HAP-1 (cell line): ENCODE measurements around the gene CCR6.

Experiments used
- DNase-seq, 2 experiments: peaks; one replicate each; pipeline ENCODE4 v3.0.0-alpha.2; 2016 to 2020; ENCODE audit warnings: low spot score in 2 of 2
- H3K27me3 ChIP-seq: fragments of 250-450 bp; sonication (Bioruptor Pico); 2 replicates; pipeline ENCODE4 v1.5.1; 2020; ENCODE audit warnings: low read depth, mild to moderate bottlenecking, moderate library complexity
- H3K36me3 ChIP-seq: fragments of 250-450 bp; sonication (Bioruptor Pico); replicated peaks from 2 replicates; pipeline ENCODE4 v1.5.1; 2020; ENCODE audit warnings: mild to moderate bottlenecking
- H3K4me1 ChIP-seq: fragments of 250-450 bp; sonication (Bioruptor Pico); 2 replicates; pipeline ENCODE4 v1.5.1; 2020; ENCODE audit warnings: mild to moderate bottlenecking
- H3K4me3 ChIP-seq: fragments of 250-450 bp; sonication (Bioruptor Pico); 2 replicates; pipeline ENCODE4 v1.5.1; 2020; ENCODE audit warnings: mild to moderate bottlenecking, moderate library complexity
- H3K9me3 ChIP-seq: fragments of 250-450 bp; sonication (Bioruptor Pico); 2 replicates; pipeline ENCODE4 v1.5.1; 2020; ENCODE audit warnings: mild to moderate bottlenecking, moderate library complexity
- in situ Hi-C: fragments of 300-500 bp; cut with MboI; formaldehyde crosslinking; loops from 3 replicates; pipeline ENCODE4 v1.14.3; 2020; ENCODE audit warnings: low sequenced_read_pairs, inconsistent platforms, mixed read lengths

Gene CCR6

DNA sequence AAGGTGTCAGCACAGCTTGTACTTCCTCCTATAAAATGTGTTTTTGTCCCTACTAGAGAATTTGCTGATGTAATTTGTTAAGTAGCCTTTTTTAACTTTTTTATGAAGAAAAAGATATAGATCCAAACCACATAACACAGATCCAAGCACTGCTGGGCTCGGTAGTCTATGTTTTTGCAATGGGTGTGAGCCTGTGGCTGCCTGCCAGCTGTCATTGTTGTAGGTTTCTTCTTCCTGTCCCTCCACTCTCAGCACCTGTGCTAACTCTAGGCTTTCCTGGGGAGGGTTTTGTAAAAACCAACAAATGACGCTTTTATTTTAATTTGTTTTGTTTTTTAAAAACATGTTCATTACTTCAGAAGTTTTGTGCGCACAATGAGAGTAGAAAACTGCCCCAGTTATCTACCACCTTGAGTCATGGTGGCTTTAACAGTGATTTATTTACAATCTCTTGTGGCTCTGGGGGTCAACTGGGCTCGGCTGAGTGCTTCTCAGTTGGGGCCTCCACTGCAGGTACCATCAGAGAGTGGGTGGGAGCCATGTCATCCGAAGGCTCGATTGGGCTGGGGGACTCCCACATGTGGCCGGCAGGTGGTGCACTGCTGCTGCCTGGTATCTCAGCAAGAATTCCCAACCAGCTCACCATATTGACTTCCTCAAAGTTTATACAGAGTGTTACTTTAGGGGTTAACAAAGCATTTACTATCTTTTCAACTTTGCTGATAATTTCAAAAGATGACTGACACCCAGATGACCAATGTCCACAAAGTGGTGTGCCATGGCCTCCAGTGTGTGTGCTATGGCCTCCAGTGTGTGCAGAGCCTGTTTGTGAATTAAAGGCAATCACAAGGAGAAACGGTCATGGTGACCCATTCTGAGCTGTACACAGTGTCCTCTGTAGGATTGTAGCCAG is 3.0 kb upstream of the CCR6 start:
- Histone ChIP-seq H3K27me3 (no peaks in the 10 kb centered on the region), H3K36me3 (no peaks in the 10 kb centered on the region), H3K4me3 (no peak overlapping the region), H3K9me3 (0 out of 2 replicates have a peak, but pooled peaks cover 2% of the 10 kb centered on the region), H3K4me1 (no peaks in the 10 kb centered on the region)
- in situ Hi-C loops = no loop called here
- DNase-seq = no peak

DNA sequence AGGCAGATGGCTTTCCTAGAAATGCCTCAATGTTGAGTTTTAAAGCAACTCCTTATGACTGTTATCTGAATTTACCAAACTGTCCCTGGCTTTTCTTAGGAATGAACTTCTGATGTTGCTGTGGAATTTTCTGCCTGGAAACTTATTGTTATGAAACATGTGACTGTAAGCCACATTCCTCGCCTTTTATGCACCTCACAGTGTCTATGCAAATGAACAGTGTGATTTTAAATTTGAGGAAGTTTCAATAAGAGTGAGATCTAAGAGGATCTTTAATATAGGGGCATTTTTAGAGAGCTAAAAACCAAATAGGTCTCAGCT is 2.4 kb upstream of the CCR6 start:
- Histone ChIP-seq H3K36me3 (no peaks in the 10 kb centered on the region), H3K9me3 (0 out of 2 replicates have a peak, but pooled peaks cover 2% of the 10 kb centered on the region), H3K4me3 (no peak overlapping the region), H3K27me3 (no peaks in the 10 kb centered on the region), H3K4me1 (no peaks in the 10 kb centered on the region)
- in situ Hi-C loops = no loop called here
- DNase-seq = no peak

DNA sequence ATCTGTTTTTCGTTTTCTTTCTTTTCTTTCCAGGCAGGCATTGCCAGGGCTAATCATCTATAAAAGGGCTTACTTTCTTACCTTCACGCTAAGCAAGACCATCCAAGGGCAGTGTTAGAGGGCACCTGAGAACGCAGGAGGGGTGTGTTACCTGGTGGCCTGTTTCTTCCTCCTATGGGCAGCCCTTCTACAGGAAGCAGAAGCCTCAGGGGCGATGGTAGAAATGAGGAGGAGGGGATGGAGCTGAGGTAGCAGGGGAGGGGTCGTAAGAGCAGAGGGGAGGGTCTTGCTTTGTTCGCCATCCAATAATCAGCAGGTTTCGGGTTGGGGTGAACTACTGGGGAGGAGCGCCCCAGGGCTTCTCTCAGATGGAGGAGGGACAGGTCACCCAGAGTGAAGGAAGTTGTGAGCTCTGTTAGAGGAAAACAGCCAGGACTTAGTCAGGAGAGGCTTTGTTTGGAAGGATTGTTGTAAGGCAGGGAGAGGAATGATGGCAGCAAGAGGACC is 1.5 kb upstream of the CCR6 start:
- H3K36me3 ChIP-seq = no peaks in the 10 kb centered on the region
- H3K27me3 ChIP-seq = no peaks in the 10 kb centered on the region
- DNase-seq = no peak
- H3K4me3 ChIP-seq = no peak overlapping the region
- no peaks in the 10 kb centered on the region for H3K4me1 ChIP-seq
- in situ Hi-C loops = no loop called here
- H3K9me3 ChIP-seq = 0 out of 2 replicates have a peak, but pooled peaks cover 2% of the 10 kb centered on the region

- Histone ChIP-seq H3K9me3 (0 out of 2 replicates have a peak, but pooled peaks cover 2% of the 10 kb centered on the region), H3K4me3 (no peak overlapping the region), H3K36me3 (no peaks in the 10 kb centered on the region), H3K27me3 (no peaks in the 10 kb centered on the region), H3K4me1 (no peaks in the 10 kb centered on the region)
- in situ Hi-C loops = no loop called here
- DNase-seq = no peak
Measured at GRCh38 chr6:167122041-167122826, 662 bp upstream of the CCR6 start.

DNA sequence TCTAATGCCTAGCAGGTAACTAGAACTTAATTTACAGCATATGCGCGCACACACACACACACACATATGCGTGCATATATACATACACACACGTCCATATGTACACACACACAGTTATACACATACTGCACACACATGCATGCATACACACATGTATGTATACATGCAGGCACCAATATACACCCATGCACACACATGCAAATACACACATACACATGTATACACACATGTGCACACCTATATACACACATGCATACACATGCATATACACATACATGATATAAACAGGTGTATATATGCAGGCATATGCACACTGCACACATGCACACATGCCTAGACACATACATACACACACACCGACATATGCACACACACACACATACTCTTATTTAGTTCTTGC is 1.9 kb downstream of the CCR6 start:
- DNase-seq = no peak

DNA sequence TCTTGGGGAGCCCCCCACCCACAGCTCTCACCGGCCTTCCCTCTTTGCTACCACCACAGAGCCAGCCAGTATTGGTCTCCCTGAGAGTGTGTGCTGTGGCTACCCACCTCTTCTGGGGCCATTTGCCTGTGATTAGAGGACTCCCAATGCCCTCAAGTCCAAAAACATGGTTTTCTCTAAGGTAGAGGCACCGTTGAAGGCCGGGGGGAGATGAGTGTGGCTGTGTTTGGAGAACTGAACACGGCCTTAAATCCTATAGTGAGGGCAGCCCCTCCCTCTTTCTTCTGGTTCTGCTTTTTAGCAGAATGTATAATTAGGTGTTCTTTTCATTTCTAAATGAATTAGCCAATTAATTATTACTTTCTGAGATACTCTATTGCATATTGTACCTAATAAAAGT is 2.5 kb downstream of the CCR6 start:
- H3K36me3 ChIP-seq = no peaks in the 10 kb centered on the region
- DNase-seq = no peak
- in situ Hi-C loops = no loop called here
- no peaks in the 10 kb centered on the region for H3K4me1 ChIP-seq
- no peaks in the 10 kb centered on the region for H3K27me3 ChIP-seq
- no peaks in the 10 kb centered on the region for H3K9me3 ChIP-seq
- no peak overlapping the region for H3K4me3 ChIP-seq

More for the DNA sequence above, 1.9 kb downstream of the CCR6 start:
- in situ Hi-C loops = no loop called here
- Histone ChIP-seq H3K36me3 (no peaks in the 10 kb centered on the region), H3K9me3 (0 out of 2 replicates have a peak, but pooled peaks cover 2% of the 10 kb centered on the region), H3K4me1 (no peaks in the 10 kb centered on the region), H3K4me3 (no peak overlapping the region), H3K27me3 (no peaks in the 10 kb centered on the region)

DNA sequence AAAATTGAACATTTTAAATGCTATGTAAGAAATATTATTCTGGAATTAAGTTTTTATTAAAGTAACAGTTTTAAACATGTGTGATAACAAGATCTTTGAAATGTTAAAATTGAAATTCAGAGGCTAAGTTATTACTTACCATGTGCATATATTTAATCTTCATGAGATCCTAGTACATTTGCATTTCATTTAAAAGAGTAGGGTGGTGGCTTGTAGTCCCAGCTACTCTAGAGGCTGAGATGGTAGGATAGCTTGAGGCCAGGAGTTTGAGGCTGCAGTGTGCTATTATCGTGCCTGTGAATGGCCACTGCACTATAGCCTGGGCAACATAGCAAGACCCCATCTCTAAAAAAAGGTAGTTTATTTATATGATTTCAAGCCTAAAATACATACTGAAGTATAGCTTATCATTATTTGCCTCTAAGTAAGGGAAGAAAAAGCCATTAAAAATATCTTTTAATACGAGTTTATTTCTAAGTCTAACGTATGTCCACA is 3.0 kb downstream of the CCR6 start:
- Histone ChIP-seq H3K36me3 (no peaks in the 10 kb centered on the region), H3K4me1 (no peaks in the 10 kb centered on the region), H3K9me3 (no peaks in the 10 kb centered on the region), H3K27me3 (no peaks in the 10 kb centered on the region), H3K4me3 (no peak overlapping the region)
- no peak for DNase-seq
- in situ Hi-C loops = no loop called here

DNA sequence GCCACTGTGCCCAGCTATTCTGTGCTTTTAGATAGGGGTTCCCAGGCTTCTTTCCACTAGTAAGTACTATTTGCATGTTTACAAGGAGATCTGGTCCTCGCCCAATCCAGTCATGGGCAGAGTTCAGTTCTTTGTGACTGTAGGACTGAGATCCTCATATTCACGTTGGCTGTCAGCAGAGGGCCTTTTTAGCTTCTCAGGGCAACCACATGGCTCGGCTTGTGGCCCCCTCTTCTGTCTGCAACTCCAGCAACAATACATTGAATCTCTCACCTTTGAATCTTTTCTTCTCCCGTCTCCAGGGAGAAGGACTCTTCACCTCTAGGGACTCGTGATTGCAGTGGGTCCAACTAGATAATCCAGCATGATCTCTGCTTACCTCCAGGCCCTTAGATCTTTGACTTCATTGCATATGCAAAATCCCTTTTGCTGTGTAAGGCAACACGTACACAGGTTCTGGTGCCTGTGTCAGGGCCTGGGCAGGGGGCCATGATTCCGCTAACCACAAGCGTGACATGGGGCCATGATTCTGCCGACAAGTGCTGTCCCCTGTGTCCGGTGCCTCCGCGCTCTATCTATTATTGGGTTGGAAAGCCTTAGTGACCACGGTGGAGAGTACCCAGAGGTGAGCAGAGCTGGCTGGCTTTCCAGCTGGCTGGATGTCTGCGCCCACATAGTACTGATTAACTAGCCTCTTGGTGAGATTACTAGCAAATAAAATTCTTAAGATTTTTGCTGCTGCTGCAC is 5.1 kb downstream of the CCR6 start:
- Histone ChIP-seq H3K27me3 (no peaks in the 10 kb centered on the region), H3K4me1 (no peaks in the 10 kb centered on the region), H3K36me3 (no peaks in the 10 kb centered on the region), H3K4me3 (no peak overlapping the region), H3K9me3 (no peaks in the 10 kb centered on the region)
- in situ Hi-C loops = no loop called here
- no peak for DNase-seq

GRCh38 chr6:167129159-167129558 is 6.3 kb downstream of the CCR6 start:
- Histone ChIP-seq H3K4me1 (no peaks in the 10 kb centered on the region), H3K36me3 (no peaks in the 10 kb centered on the region), H3K4me3 (no peak overlapping the region), H3K27me3 (no peaks in the 10 kb centered on the region), H3K9me3 (no peaks in the 10 kb centered on the region)
- DNase-seq = no peak
- in situ Hi-C loops = no loop called here

DNA sequence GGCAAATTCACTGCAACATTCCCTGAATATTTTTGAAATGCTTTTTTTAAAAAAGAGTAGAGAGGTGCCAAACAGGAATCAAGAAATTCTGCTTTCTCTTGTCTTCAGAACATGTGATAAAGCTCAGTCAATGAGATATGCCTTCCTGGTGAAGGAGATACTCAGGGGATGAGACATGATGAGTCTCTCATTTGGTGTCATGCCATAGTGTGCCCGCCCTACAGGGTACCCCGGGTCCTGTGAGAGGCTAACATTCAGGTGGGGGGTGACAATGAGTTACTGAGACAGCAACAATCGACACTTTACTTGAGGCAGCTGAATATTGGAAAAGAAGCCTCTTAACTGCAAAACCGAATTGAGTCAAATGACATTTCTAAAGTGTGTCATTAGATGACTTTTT is 6.7 kb downstream of the CCR6 start:
- H3K9me3 ChIP-seq = no peaks in the 10 kb centered on the region
- no peaks in the 10 kb centered on the region for H3K4me1 ChIP-seq
- H3K27me3 ChIP-seq = no peaks in the 10 kb centered on the region
- DNase-seq = no peak
- H3K4me3 ChIP-seq = no peak overlapping the region
- in situ Hi-C loops = no loop called here
- H3K36me3 ChIP-seq = no peaks in the 10 kb centered on the region

GRCh38 chr6:167130008-167130677 is 7.2 kb downstream of the CCR6 start:
- in situ Hi-C loops = loop anchor here (10.0 kb wide), 1 partner anchor 355 kb away; no protein-coding TSS in a partner anchor
- Histone ChIP-seq H3K27me3 (no peaks in the 10 kb centered on the region), H3K4me3 (no peak overlapping the region), H3K36me3 (no peaks in the 10 kb centered on the region), H3K9me3 (no peaks in the 10 kb centered on the region), H3K4me1 (no peaks in the 10 kb centered on the region)
- no peak for DNase-seq

DNA sequence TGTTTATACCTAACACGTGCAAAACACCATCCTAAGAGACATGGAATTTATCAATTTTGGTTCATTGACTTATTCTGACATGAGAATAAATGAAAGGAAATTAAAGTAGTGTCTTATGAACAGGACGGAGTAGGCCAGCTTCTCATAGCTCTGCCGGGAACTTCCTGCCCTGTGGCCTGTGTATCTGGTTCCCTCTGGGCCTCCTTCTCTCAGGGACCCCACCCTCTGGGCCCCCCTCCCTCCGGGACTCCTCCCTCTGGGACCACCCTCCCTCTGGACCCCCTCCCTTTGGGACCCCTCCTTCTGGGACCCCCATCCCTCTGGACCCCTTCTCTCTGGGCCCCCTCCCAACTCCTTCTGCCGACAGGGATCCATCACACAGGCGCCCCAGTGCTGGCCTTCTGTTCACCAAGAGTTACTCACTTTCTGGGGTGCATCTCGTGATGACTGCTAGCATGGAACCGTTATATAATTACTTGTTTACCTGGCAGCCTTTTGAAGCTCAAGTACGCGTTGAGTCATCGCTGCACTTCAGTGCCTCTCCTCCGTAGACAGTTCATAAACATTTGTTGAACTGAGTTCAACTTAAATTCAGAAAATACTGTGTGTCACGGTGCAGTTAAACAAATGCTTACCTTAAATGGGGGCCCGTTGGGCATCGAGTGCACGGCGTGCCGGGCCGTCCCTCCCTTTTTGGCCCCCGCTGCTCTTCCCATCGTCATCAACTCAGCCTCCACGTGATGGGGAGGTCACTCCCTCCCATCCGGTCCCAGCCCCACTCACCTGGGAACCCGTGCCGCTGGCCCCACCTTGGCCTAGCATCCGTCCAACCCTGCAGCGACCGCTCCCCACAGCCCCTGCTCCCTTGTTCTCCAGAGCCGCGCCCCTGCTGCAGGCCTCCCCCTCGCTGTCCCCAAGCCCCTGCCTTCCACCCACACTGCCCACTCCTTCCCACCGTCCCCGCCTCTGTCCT is 8.1 kb downstream of the CCR6 start:
- in situ Hi-C loops = loop anchor here (10.0 kb wide), 1 partner anchor 356 kb away; no protein-coding TSS in a partner anchor
- H3K4me1 ChIP-seq = no peaks in the 10 kb centered on the region
- no peaks in the 10 kb centered on the region for H3K27me3 ChIP-seq
- DNase-seq = no peak
- no peaks in the 10 kb centered on the region for H3K9me3 ChIP-seq
- H3K4me3 ChIP-seq = no peak overlapping the region
- H3K36me3 ChIP-seq = no peaks in the 10 kb centered on the region
